NB4 (cell line): ENCODE measurements around the gene IFNGR1.

ENCODE experiments used
- DNase-seq: peaks from one replicate; pipeline ENCODE4 v3.0.0; 2010; ENCODE audit warnings: low read depth
- H3K4me3 ChIP-seq: one replicate; pipeline ENCODE4 v1.5.1; 2011; ENCODE audit warnings: mild to moderate bottlenecking, low read depth, low read length, moderate library complexity
- CTCF ChIP-seq: IDR thresholded peaks from one replicate; pipeline ENCODE4 v1.5.1; 2012; ENCODE audit warnings: low read depth, low read length
- MAX ChIP-seq: IDR thresholded peaks from 2 replicates; pipeline ENCODE4 v1.6.1; 2011; ENCODE audit warnings: low read depth, low read length
- MYC ChIP-seq: IDR thresholded peaks from 2 replicates; pipeline ENCODE4 v1.6.1; 2011; ENCODE audit warnings: low read depth, low read length
- POLR2A ChIP-seq: IDR thresholded peaks from 2 replicates; pipeline ENCODE4 v1.6.1; 2011; ENCODE audit warnings: mild to moderate bottlenecking; ENCODE audit not compliant: insufficient read length; ENCODE audit errors: extremely low read depth

Gene IFNGR1

GRCh38 chr6:137227871-137228302 is 8.7 kb upstream of the IFNGR1 start:
- H3K4me3 ChIP-seq: no peak overlapping the region
- no peak for TF ChIP-seq MYC
- TF ChIP-seq MAX: no peak
- TF ChIP-seq POLR2A: no peak
- TF ChIP-seq CTCF: no peak
- no peak for DNase-seq

GRCh38 chr6:137226697-137227096 is 7.5 kb upstream of the IFNGR1 start:
- TF ChIP-seq CTCF (no peak), MAX (no peak), MYC (no peak), POLR2A (no peak)
- no peak for DNase-seq
- no peak overlapping the region for H3K4me3 ChIP-seq

- TF ChIP-seq POLR2A (no peak), MYC (no peak), CTCF (no peak), MAX (no peak)
- peak; percentile 93 for DNase-seq
- no peak overlapping the region for H3K4me3 ChIP-seq
Measured at GRCh38 chr6:137224799-137225198, 5.6 kb upstream of the IFNGR1 start.

- peak; percentile 94 for DNase-seq
- H3K4me3 ChIP-seq: no peak overlapping the region
- peak; percentile 63; the same call in 1 of the 2 replicates for TF ChIP-seq MYC
- no peak for TF ChIP-seq CTCF
- TF ChIP-seq MAX: peak; percentile 72
- TF ChIP-seq POLR2A: no peak
Measured at GRCh38 chr6:137223370-137224131, 4.4 kb upstream of the IFNGR1 start.

- no peak overlapping the region for H3K4me3 ChIP-seq
- no peak for TF ChIP-seq CTCF
- TF ChIP-seq MAX: no peak
- no peak; the same call in 1 of the 2 replicates for TF ChIP-seq MYC
- no peak for TF ChIP-seq POLR2A
- peak; percentile 87 for DNase-seq
Measured at GRCh38 chr6:137222381-137222780, 3.2 kb upstream of the IFNGR1 start.
